HEK293 (cell line): ENCODE measurements around the gene THAP12.

Experiments
- YY1 ChIP-seq: fragments of 450-650 bp; formaldehyde crosslinking; IDR thresholded peaks from 2 replicates; pipeline ENCODE4 v1.5.1; 2018; ENCODE audit warnings: missing biosample characterization, missing genetic modification characterization
- ZFP69B ChIP-seq: fragments of 450-650 bp; formaldehyde crosslinking; IDR thresholded peaks from 2 replicates; pipeline ENCODE4 v1.5.1; 2016; ENCODE audit warnings: missing biosample characterization, missing genetic modification characterization
- ZNF157 ChIP-seq: fragments of 450-650 bp; formaldehyde crosslinking; IDR thresholded peaks from 2 replicates; pipeline ENCODE4 v1.5.1; 2016; ENCODE audit warnings: missing biosample characterization, missing genetic modification characterization
- ZNF292 ChIP-seq: fragments of 450-650 bp; formaldehyde crosslinking; IDR thresholded peaks from 2 replicates; pipeline ENCODE4 v1.5.1; 2016; ENCODE audit warnings: low read depth, missing biosample characterization, missing genetic modification characterization, borderline replicate concordance
- ZNF629 ChIP-seq: fragments of 450-650 bp; formaldehyde crosslinking; IDR thresholded peaks from 2 replicates; pipeline ENCODE4 v1.5.1; 2017; ENCODE audit warnings: missing biosample characterization, missing genetic modification characterization
- TF ChIP-seq, protein P1 (sequence below): fragments of 450-650 bp; formaldehyde crosslinking; IDR thresholded peaks from 2 replicates; pipeline ENCODE4 v1.5.1; 2016; ENCODE audit warnings: missing biosample characterization, missing genetic modification characterization
- TF ChIP-seq, protein P2 (sequence below): fragments of 450-650 bp; formaldehyde crosslinking; IDR thresholded peaks from 2 replicates; pipeline ENCODE4 v1.5.1; 2017; ENCODE audit warnings: missing biosample characterization, missing genetic modification characterization
- TF ChIP-seq, protein P3 (sequence below): fragments of 450-650 bp; formaldehyde crosslinking; IDR thresholded peaks from 2 replicates; pipeline ENCODE4 v1.5.1; 2016; ENCODE audit warnings: missing biosample characterization, missing genetic modification characterization

DNA sequence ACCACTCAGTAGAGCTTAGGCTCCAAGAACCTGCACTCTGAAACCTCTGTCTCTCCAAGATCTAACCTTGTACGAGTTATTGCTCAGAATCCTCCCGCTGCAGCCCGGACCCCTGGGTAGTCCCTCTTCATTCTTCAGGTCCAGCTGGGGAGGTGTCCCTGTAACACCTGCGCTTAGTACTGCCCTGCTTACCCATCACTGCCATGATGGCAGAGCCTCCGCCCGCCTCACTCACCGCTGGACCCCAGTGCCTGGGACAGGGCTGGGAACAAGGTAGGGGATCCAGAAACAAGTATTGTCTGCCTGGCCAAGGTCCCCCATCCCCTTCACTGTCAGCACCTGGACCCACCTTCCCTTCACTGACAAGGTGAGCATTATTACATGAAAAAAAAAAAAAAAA lies 50.3 kb downstream of the THAP12 start:
- TF ChIP-seq ZNF157 (tag by site-specific recombination) (no peak), YY1 (no peak), ZNF292 (tag by site-specific recombination) (no peak), ZNF629 (tag by site-specific recombination) (no peak), ZFP69B (no peak)
- TF ChIP-seq, protein P1, sequence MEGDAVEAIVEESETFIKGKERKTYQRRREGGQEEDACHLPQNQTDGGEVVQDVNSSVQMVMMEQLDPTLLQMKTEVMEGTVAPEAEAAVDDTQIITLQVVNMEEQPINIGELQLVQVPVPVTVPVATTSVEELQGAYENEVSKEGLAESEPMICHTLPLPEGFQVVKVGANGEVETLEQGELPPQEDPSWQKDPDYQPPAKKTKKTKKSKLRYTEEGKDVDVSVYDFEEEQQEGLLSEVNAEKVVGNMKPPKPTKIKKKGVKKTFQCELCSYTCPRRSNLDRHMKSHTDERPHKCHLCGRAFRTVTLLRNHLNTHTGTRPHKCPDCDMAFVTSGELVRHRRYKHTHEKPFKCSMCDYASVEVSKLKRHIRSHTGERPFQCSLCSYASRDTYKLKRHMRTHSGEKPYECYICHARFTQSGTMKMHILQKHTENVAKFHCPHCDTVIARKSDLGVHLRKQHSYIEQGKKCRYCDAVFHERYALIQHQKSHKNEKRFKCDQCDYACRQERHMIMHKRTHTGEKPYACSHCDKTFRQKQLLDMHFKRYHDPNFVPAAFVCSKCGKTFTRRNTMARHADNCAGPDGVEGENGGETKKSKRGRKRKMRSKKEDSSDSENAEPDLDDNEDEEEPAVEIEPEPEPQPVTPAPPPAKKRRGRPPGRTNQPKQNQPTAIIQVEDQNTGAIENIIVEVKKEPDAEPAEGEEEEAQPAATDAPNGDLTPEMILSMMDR (tag by site-specific recombination): no peak
- TF ChIP-seq, protein P2, sequence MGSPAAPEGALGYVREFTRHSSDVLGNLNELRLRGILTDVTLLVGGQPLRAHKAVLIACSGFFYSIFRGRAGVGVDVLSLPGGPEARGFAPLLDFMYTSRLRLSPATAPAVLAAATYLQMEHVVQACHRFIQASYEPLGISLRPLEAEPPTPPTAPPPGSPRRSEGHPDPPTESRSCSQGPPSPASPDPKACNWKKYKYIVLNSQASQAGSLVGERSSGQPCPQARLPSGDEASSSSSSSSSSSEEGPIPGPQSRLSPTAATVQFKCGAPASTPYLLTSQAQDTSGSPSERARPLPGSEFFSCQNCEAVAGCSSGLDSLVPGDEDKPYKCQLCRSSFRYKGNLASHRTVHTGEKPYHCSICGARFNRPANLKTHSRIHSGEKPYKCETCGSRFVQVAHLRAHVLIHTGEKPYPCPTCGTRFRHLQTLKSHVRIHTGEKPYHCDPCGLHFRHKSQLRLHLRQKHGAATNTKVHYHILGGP (tag by site-specific recombination): no peak
- TF ChIP-seq, protein P3, sequence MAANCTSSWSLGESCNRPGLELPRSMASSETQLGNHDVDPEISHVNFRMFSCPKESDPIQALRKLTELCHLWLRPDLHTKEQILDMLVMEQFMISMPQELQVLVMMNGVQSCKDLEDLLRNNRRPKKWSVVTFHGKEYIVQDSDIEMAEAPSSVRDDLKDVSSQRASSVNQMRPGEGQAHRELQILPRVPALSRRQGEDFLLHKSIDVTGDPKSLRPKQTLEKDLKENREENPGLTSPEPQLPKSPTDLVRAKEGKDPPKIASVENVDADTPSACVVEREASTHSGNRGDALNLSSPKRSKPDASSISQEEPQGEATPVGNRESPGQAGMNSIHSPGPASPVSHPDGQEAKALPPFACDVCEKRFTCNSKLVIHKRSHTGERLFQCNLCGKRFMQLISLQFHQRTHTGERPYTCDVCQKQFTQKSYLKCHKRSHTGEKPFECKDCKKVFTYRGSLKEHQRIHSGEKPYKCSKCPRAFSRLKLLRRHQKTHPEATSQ: no peak
